OCI-LY1 (cell line): ENCODE results near the gene MRS2.

Source experiments
- H2AFZ ChIP-seq: fragments of 200-600 bp; sonication (generic), shearing (Covaris generic); 2 replicates; pipeline ENCODE4 v1.6.0; 2014; ENCODE audit warnings: antibody characterized with exemption, mild to moderate bottlenecking, low read length
- H3F3A ChIP-seq: fragments of 200-600 bp; sonication (generic), shearing (Covaris generic); 2 replicates; pipeline ENCODE4 v1.6.0; 2014; ENCODE audit warnings: mild to moderate bottlenecking, antibody characterized with exemption, low read length, moderate library complexity; ENCODE audit not compliant: insufficient read depth
- H3K27ac ChIP-seq: fragments of 200-600 bp; sonication (generic); 2 replicates; pipeline ENCODE4 v1.5.1; 2014; ENCODE audit warnings: low read length, mixed run types, mild to moderate bottlenecking, low read depth; ENCODE audit not compliant: poor library complexity, severe bottlenecking
- H3K27me3 ChIP-seq: fragments of 200-600 bp; sonication (generic); 2 replicates; pipeline ENCODE4 v1.6.0; 2014; ENCODE audit warnings: antibody characterized with exemption, mild to moderate bottlenecking, low read length, moderate library complexity; ENCODE audit not compliant: insufficient read depth
- H3K36me3 ChIP-seq: fragments of 200-600 bp; sonication (generic); 2 replicates; pipeline ENCODE4 v1.6.1; 2014; ENCODE audit warnings: mild to moderate bottlenecking, antibody characterized with exemption, low read length, moderate library complexity, mixed read lengths; ENCODE audit not compliant: insufficient read depth
- H3K4me1 ChIP-seq: fragments of 200-600 bp; sonication (generic); 2 replicates; pipeline ENCODE4 v1.5.1; 2014; ENCODE audit warnings: mild to moderate bottlenecking, low read length, moderate library complexity; ENCODE audit not compliant: insufficient read depth, severe bottlenecking
- H3K4me2 ChIP-seq: fragments of 200-600 bp; sonication (generic), shearing (Covaris generic); 2 replicates; pipeline ENCODE4 v1.6.1; 2014; ENCODE audit warnings: low read length
- H3K4me3 ChIP-seq: fragments of 200-600 bp; sonication (generic); 2 replicates; pipeline ENCODE4 v1.5.1; 2014; ENCODE audit warnings: low read length, low read depth, mild to moderate bottlenecking, mixed read lengths; ENCODE audit not compliant: poor library complexity, severe bottlenecking
- H3K79me2 ChIP-seq: fragments of 200-600 bp; shearing (Covaris generic); 2 replicates; pipeline ENCODE4 v1.6.1; 2016; ENCODE audit warnings: mixed run types, low read length, mixed read lengths; ENCODE audit not compliant: insufficient read depth
- H3K9ac ChIP-seq: fragments of 200-600 bp; sonication (generic), shearing (Covaris generic); 2 replicates; pipeline ENCODE4 v1.6.1; 2014; ENCODE audit warnings: mild to moderate bottlenecking, low read length, mixed read lengths
- H3K9me2 ChIP-seq: fragments of 200-600 bp; sonication (generic), shearing (Covaris generic); 2 replicates; pipeline ENCODE4 v1.6.1; 2014; ENCODE audit warnings: low read depth, mild to moderate bottlenecking, low read length, mixed read lengths
- H3K9me3 ChIP-seq: fragments of 200-600 bp; shearing (Covaris generic); 2 replicates; pipeline ENCODE4 v1.6.1; 2014; ENCODE audit warnings: low read length, mixed read lengths
- H4K20me1 ChIP-seq: fragments of 200-600 bp; sonication (generic), shearing (Covaris generic); 2 replicates; pipeline ENCODE4 v1.6.0; 2016; ENCODE audit warnings: mild to moderate bottlenecking, low read length; ENCODE audit not compliant: insufficient read depth
- CTCF ChIP-seq: fragments of 200-600 bp; sonication (generic), shearing (Covaris generic); IDR thresholded peaks from 2 replicates; pipeline ENCODE4 v1.5.1; 2017; ENCODE audit warnings: mild to moderate bottlenecking, antibody characterized with exemption, low read length, moderate library complexity, mixed read lengths
- EZH2 ChIP-seq: fragments of 200-600 bp; sonication (generic), shearing (Covaris generic); IDR thresholded peaks from 2 replicates; pipeline ENCODE4 v1.8.0; 2017; ENCODE audit warnings: borderline replicate concordance, mixed run types, mild to moderate bottlenecking, antibody characterized with exemption, low read length, moderate library complexity, mixed read lengths

Gene MRS2

GRCh38 chr6:24431045-24431451 is 28.3 kb downstream of the MRS2 start:
- peak; percentile 68 for TF ChIP-seq CTCF
- no peak for TF ChIP-seq EZH2
- Histone ChIP-seq H3K4me2 (no peak overlapping the region), H3F3A (0 out of 2 replicates have a peak, but pooled peaks cover 5% of the 10 kb centered on the region), H3K9me3 (no peaks in the 10 kb centered on the region), H3K4me3 (no peak overlapping the region), H3K36me3 (peaks cover 36% of the 10 kb centered on the region), H3K9me2 (no peaks in the 10 kb centered on the region), H2AFZ (no peak overlapping the region), H4K20me1 (no peaks in the 10 kb centered on the region), H3K79me2 (no peaks in the 10 kb centered on the region), H3K4me1 (no peaks in the 10 kb centered on the region), H3K27ac (no peak overlapping the region), H3K9ac (no peak overlapping the region), H3K27me3 (no peaks in the 10 kb centered on the region)

GRCh38 chr6:24432611-24433010 is 29.9 kb downstream of the MRS2 start:
- Histone ChIP-seq H3K4me3 (no peak overlapping the region), H3F3A (0 out of 2 replicates have a peak, but pooled peaks cover 5% of the 10 kb centered on the region), H3K4me1 (no peaks in the 10 kb centered on the region), H3K79me2 (no peaks in the 10 kb centered on the region), H3K4me2 (no peak overlapping the region), H2AFZ (no peak overlapping the region), H3K27ac (no peak overlapping the region), H3K9ac (no peak overlapping the region), H3K9me2 (no peaks in the 10 kb centered on the region), H3K27me3 (no peaks in the 10 kb centered on the region), H4K20me1 (no peaks in the 10 kb centered on the region), H3K36me3 (peaks cover 24% of the 10 kb centered on the region), H3K9me3 (no peaks in the 10 kb centered on the region)
- TF ChIP-seq CTCF (no peak), EZH2 (no peak)

- no peaks in the 10 kb centered on the region for H3K9me2 ChIP-seq
- no peaks in the 10 kb centered on the region for H3K79me2 ChIP-seq
- no peaks in the 10 kb centered on the region for H3F3A ChIP-seq
- H3K4me2 ChIP-seq = no peak overlapping the region
- no peaks in the 10 kb centered on the region for H3K4me1 ChIP-seq
- H4K20me1 ChIP-seq = no peaks in the 10 kb centered on the region
- no peak overlapping the region for H2AFZ ChIP-seq
- no peak overlapping the region for H3K27ac ChIP-seq
- no peak overlapping the region for H3K9ac ChIP-seq
- no peak for TF ChIP-seq EZH2
- no peak for TF ChIP-seq CTCF
- peaks cover 14% of the 10 kb centered on the region for H3K36me3 ChIP-seq
- H3K27me3 ChIP-seq = no peaks in the 10 kb centered on the region
- H3K4me3 ChIP-seq = no peak overlapping the region
- no peaks in the 10 kb centered on the region for H3K9me3 ChIP-seq
Observed at GRCh38 chr6:24436979-24437378, 34.2 kb downstream of the MRS2 start.
